CD4-positive, alpha-beta T cell (primary cell): Measurements from ENCODE around the gene ARMH3. TPM values are rescaled to one million over a fixed set of nuclear protein-coding genes. Genes with fewer than 3 reads are reported as not detected.

ENCODE experiments used
- ATAC-seq: fragments of 200-7000 bp; cut with Tn5 transposase; one replicate; pipeline ENCODE4 v1.10.0; 2022; ENCODE audit warnings: mild to moderate bottlenecking; ENCODE audit not compliant: poor library complexity
- CTCF ChIA-PET: fragments of 350-600 bp; sonication (Branson Sonifier 250); formaldehyde crosslinking; loops from one replicate; lab custom pipeline; 2021; ENCODE audit warnings: antibody characterized with exemption, inconsistent platforms; lab: Charles Lee
- POLR2A ChIA-PET: fragments of 350-600 bp; sonication (Branson Sonifier 250); formaldehyde crosslinking; loops from one replicate; lab custom pipeline; 2021; ENCODE audit warnings: antibody characterized with exemption, inconsistent platforms; lab: Charles Lee
- DNase-seq, 14 experiments: peaks; one replicate each; pipeline ENCODE4 v3.0.0-alpha.2; 2013 to 2020; ENCODE audit warnings: mixed read lengths in 2 of 14
- H3K27ac ChIP-seq, 2 donors: one replicate each; pipeline versions ENCODE4 v1.5.1 to v1.7.0; 2013; ENCODE audit warnings: low read length in 2 of 2, low read depth in 1 of 2, mild to moderate bottlenecking in 1 of 2
- H3K27me3 ChIP-seq, 2 experiments: 1 replicate in 1 of 2; 2 replicates in 1 of 2; pipeline versions ENCODE4 v1.6.1 to v1.7.0; 2013; ENCODE audit warnings: low read length in 2 of 2, control low read depth in 1 of 2, mild to moderate bottlenecking in 1 of 2, moderate library complexity in 1 of 2; ENCODE audit not compliant: insufficient read depth in 2 of 2, control insufficient read depth in 1 of 2
- H3K36me3 ChIP-seq: one replicate; pipeline ENCODE4 v1.6.1; 2013; ENCODE audit warnings: low read length, control low read depth; ENCODE audit not compliant: insufficient read depth
- H3K4me1 ChIP-seq: one replicate; pipeline ENCODE4 v1.6.1; 2013; ENCODE audit warnings: low read length, control low read depth; ENCODE audit not compliant: insufficient read depth
- H3K4me3 ChIP-seq: one replicate; pipeline ENCODE4 v1.5.1; 2013; ENCODE audit warnings: mild to moderate bottlenecking, low read length, moderate library complexity
- H3K9me3 ChIP-seq, 2 experiments: 1 replicate in 1 of 2; 2 replicates in 1 of 2; pipeline versions ENCODE4 v1.6.1 to v1.7.0; 2013; ENCODE audit warnings: low read length in 2 of 2, mild to moderate bottlenecking in 2 of 2, control low read depth in 1 of 2, moderate library complexity in 1 of 2; ENCODE audit not compliant: control insufficient read depth in 1 of 2, insufficient read depth in 1 of 2
- H3K27ac Mint-ChIP-seq: one replicate; pipeline ENCODE4 v1.8.0; 2020; ENCODE audit warnings: mixed read lengths
- H3K27me3 Mint-ChIP-seq: one replicate; pipeline ENCODE4 v1.8.0; 2021; ENCODE audit warnings: mixed read lengths
- H3K36me3 Mint-ChIP-seq: one replicate; pipeline ENCODE4 v1.8.0; 2021; ENCODE audit warnings: low read depth, mixed read lengths
- H3K4me1 Mint-ChIP-seq: one replicate; pipeline ENCODE4 v1.8.0; 2021; ENCODE audit warnings: low read depth, mixed read lengths
- H3K4me3 Mint-ChIP-seq: one replicate; pipeline ENCODE4 v1.8.0; 2020; ENCODE audit warnings: mild to moderate bottlenecking, mixed read lengths
- H3K9me3 Mint-ChIP-seq: one replicate; pipeline ENCODE4 v1.8.0; 2020; ENCODE audit warnings: mixed read lengths
- intact Hi-C, 2 experiments: fragments of 100-400 bp; cut with DNase I in 1 of 2; cut with micrococcal nuclease in 1 of 2; formaldehyde crosslinking; loops; one replicate each; pipeline versions ENCODE4 v1.15.1 to v1.9.0; 2023 to 2025; cut with DNase I, micrococcal nuclease
- total RNA-seq, 174 experiments: library from RNA in 2 of 174; stranded (reverse) in 2 of 174; gene quantifications; one replicate each; pipeline ENCODE4 v1.2.3 and lab custom pipeline; 2021 to 2026
- TF ChIP-seq, protein P1 (sequence below): fragments of 200-600 bp; IDR thresholded peaks from one replicate; pipeline ENCODE4 v1.8.0; 2022; ENCODE audit warnings: antibody characterized with exemption, mild to moderate bottlenecking

ARMH3 gene
- total RNA-seq, 2 experiments from 2014 or later: 17.7 to 18.9 TPM

DNA sequence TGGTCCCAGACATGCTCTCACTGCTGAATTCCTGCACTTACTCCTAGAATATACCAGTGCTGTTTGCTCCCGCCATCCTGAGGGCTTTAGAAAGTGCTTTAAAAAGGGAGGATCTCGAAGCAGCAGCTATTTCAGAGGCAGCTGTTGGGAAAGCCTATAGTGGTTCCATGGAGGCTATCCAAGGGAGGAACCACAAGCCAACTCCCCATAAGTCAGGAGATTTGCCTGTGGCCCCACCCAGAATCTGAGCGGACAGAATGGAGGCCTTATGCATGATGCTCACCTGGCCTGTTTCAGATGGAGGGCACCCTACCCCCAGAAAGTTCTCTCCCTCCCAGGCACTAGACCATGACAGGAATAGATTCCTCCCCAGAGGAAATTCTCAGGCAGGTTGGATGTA lies 210.1 kb downstream of the ARMH3 start:
- TF ChIP-seq, protein P1, sequence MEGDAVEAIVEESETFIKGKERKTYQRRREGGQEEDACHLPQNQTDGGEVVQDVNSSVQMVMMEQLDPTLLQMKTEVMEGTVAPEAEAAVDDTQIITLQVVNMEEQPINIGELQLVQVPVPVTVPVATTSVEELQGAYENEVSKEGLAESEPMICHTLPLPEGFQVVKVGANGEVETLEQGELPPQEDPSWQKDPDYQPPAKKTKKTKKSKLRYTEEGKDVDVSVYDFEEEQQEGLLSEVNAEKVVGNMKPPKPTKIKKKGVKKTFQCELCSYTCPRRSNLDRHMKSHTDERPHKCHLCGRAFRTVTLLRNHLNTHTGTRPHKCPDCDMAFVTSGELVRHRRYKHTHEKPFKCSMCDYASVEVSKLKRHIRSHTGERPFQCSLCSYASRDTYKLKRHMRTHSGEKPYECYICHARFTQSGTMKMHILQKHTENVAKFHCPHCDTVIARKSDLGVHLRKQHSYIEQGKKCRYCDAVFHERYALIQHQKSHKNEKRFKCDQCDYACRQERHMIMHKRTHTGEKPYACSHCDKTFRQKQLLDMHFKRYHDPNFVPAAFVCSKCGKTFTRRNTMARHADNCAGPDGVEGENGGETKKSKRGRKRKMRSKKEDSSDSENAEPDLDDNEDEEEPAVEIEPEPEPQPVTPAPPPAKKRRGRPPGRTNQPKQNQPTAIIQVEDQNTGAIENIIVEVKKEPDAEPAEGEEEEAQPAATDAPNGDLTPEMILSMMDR: no peak
- intact Hi-C loops: no loop called here
- ChIA-PET CTCF (interaction anchor here (0.6 to 1.3 kb wide), 4 partner anchors 10 to 1350 kb away, joined by 3 read pairs; no protein-coding TSS in a partner anchor), POLR2A (no interaction called here)
- no peaks in the 10 kb centered on the region for H3K27me3 ChIP-seq
- Mint-ChIP-seq H3K27ac (no peak overlapping the region), H3K4me1 (peaks cover 40% of the 10 kb centered on the region), H3K4me3 (no peak overlapping the region), H3K27me3 (peaks cover 8% of the 10 kb centered on the region), H3K36me3 (peaks cover 45% of the 10 kb centered on the region), H3K9me3 (no peaks in the 10 kb centered on the region)
- no peak overlapping the region for H3K27ac ChIP-seq
- no peaks in the 10 kb centered on the region for H3K9me3 ChIP-seq
- no peak overlapping the region for H3K4me3 ChIP-seq
- ATAC-seq (no peak), DNase-seq (peak in 1 of 14 experiments; percentile 11)
- peaks cover 29% of the 10 kb centered on the region for H3K4me1 ChIP-seq
- peaks cover 24% of the 10 kb centered on the region for H3K36me3 ChIP-seq

DNA sequence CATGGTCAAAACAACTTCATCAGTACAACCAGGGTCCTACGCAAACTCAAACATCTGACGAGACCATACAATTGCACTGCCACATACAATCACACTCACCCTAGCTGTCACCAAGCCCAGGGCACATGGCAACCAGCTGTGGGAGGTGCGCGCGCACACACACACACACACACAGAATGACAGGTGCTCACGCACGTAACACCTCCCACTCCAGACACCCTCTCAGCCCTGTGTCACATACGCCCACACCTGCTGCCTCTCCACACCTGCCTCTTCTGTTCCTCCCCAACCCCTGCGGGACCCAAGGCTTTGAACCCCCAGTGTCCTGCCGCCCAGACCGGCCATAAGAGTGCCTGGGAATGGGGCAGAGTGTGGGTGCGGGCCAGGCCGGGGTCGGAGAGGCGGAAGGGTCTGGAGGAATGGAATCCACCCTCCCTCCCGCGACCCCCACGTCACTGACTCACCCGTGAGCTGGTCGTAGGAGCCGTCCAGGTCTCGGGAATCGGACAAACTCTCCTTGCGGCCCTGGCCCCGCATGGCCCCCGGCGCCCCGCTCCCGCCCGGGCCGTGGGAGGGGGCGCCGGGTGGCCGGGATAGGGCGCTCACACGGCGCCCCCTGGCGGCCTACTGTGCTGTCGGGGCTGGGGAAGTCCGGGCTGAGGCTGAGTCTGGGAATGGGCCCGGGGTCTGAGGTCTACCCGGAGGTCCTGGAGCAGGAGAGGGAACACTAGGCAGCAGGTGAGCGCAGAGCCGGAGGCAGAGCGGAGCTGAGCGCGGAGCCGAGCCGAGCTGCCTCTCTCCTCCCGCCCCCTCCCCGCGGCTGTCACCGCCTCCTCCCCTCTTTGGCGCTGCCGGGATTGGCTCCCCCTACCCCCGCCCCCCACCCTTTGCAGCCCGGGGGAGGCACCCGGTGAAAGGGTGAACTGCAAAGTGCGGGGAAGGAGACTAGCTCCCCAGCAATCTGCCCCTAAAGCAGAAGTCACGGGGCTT lies 212.6 kb downstream of the ARMH3 start, which contains the start of gene KCNIP2:
Gene KCNIP2, minus strand, starts transcription at position 769 of the 990 bp plus-strand sequence. Its CDS starts 232 bp downstream, at position 537.
- Mint-ChIP-seq H3K27me3 (peaks cover 8% of the 10 kb centered on the region), H3K4me3 (peak within 1 kb of the TSS; percentile 72), H3K36me3 (peaks cover 29% of the 10 kb centered on the region), H3K27ac (peak within 1 kb of the TSS; percentile 14), H3K4me1 (peaks cover 61% of the 10 kb centered on the region), H3K9me3 (no peaks in the 10 kb centered on the region)
- intact Hi-C loops: loop anchor here (2.0 to 5.0 kb wide), 3 partner anchors 61 to 274 kb away; partner anchors contain the start of gene NPM3 (in 1 of the 2)
- H3K4me3 ChIP-seq: peak within 1 kb of the TSS; percentile 41
- H3K27me3 ChIP-seq: no peaks in the 10 kb centered on the region
- TF ChIP-seq, protein P1: peak; percentile 56
- H3K4me1 ChIP-seq: peaks cover 46% of the 10 kb centered on the region
- DNase-seq (peak in 13 of 14 experiments; percentile 37 to 84 (median 56)), ATAC-seq (peak; percentile 69)
- H3K9me3 ChIP-seq: no peaks in the 10 kb centered on the region
- POLR2A ChIA-PET: interaction anchor here (1.3 to 1.6 kb wide), 2 partner anchors 25 to 578 kb away, joined by 3 read pairs; partner anchors contain the start of genes FBXL15 and OGA
- CTCF ChIA-PET: interaction anchor here (1.0 kb wide), 1 partner anchor 16 kb away, joined by 3 read pairs; no protein-coding TSS in a partner anchor
- H3K36me3 ChIP-seq: peaks cover 12% of the 10 kb centered on the region
- H3K27ac ChIP-seq: no peak within 1 kb of the TSS

DNA sequence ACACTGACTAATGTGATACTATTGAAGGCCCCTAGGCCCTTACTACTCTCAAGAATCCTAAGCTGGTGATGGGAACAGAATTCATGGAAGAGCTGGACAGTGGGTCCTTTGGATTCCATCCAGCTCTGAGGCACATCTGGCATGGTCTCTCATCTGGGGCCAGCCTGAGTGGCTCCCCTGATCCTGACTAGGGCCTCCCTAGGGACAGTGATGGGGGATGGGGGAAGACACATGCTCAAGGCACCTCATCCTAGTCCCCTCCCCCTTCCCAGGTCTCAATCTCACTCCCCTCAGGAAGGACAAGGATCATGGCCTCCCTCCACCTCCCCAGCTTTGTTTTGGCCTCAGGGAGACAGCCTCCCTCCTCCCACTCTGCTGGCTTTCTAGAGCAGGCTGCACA lies 214.1 kb downstream of the ARMH3 start:
- peaks cover 8% of the 10 kb centered on the region for H3K27me3 Mint-ChIP-seq
- peaks cover 46% of the 10 kb centered on the region for H3K4me1 ChIP-seq
- peaks cover 61% of the 10 kb centered on the region for H3K4me1 Mint-ChIP-seq
- ATAC-seq: no peak
- H3K27ac Mint-ChIP-seq: no peak overlapping the region
- H3K27ac ChIP-seq: no peak overlapping the region
- no peaks in the 10 kb centered on the region for H3K9me3 Mint-ChIP-seq
- POLR2A ChIA-PET: interaction anchor here (0.5 to 16.7 kb wide), 8 partner anchors 9 to 579 kb away, joined by 3 to 223 read pairs (median 4); partner anchors contain the start of genes ARMH3, FBXL15 and OGA
- intact Hi-C loops: loop anchor here (1.0 to 5.0 kb wide), 4 partner anchors 59 to 275 kb away; partner anchors contain the start of gene NPM3 (in 1 of the 2)
- no peaks in the 10 kb centered on the region for H3K9me3 ChIP-seq
- no peaks in the 10 kb centered on the region for H3K36me3 ChIP-seq
- peaks cover 14% of the 10 kb centered on the region for H3K36me3 Mint-ChIP-seq
- no peak overlapping the region for H3K4me3 Mint-ChIP-seq
- DNase-seq: peak in 1 of 14 experiments; percentile 19
- TF ChIP-seq, protein P1: no peak
- H3K27me3 ChIP-seq: no peaks in the 10 kb centered on the region
- CTCF ChIA-PET: interaction anchor here (1.5 to 3.2 kb wide), 7 partner anchors 8 to 277 kb away, joined by 4 to 32 read pairs (median 12); partner anchors contain the start of genes NPM3 and OGA
- H3K4me3 ChIP-seq: no peak overlapping the region
